Hematopoietic multipotent progenitor cell treated with erythropoietin and hydrocortisone succinate and interleukin-3 and kit ligand, for 17 days (in vitro differentiated cells): Measurements from ENCODE around the gene NMRK2.

ENCODE experiments used
- DNase-seq: peaks from one replicate; pipeline ENCODE4 v3.0.0-alpha.2; 2015; ENCODE audit warnings: low spot score

The NMRK2 gene

GRCh38 chr19:3981736-3982681, 49.1 kb downstream of the NMRK2 start:
- DNase-seq = no peak

- DNase-seq = no peak
Measured at GRCh38 chr19:3982701-3983541, 50.1 kb downstream of the NMRK2 start.

GRCh38 chr19:3983542-3983914, 50.7 kb downstream of the NMRK2 start:
- no peak for DNase-seq

- peak; percentile 18 for DNase-seq
Measured at GRCh38 chr19:3983936-3984583, 51.2 kb downstream of the NMRK2 start.

GRCh38 chr19:3984584-3984907, 51.7 kb downstream of the NMRK2 start:
- DNase-seq = no peak

- peak; percentile 97 for DNase-seq
Measured at GRCh38 chr19:3984908-3985642, 52.2 kb downstream of the NMRK2 start, which contains the start of gene EEF2. EEF2 (minus strand) TSS chr19:3985463; CDS start chr19:3985380, 83 bp downstream.

GRCh38 chr19:3985643-3986259, 52.9 kb downstream of the NMRK2 start:
- DNase-seq = no peak

GRCh38 chr19:3986260-3987041, 53.6 kb downstream of the NMRK2 start:
- peak; percentile 89 for DNase-seq

GRCh38 chr19:3987619-3988371, 54.9 kb downstream of the NMRK2 start:
- DNase-seq = peak; percentile 96

GRCh38 chr19:3990815-3991117, 57.9 kb downstream of the NMRK2 start:
- no peak for DNase-seq
